NCI-H2029 treated with DMSO at 0.1 percent for 48 hours (cell line): ENCODE data around the gene ELL.

Source experiments
- DNase-seq: peaks from one replicate; lab custom pipeline; 2025; lab: John Stamatoyannopoulos, UW

Gene ELL

GRCh38 chr19:18469069-18469846 lies 52.6 kb downstream of the ELL start:
- no peak for DNase-seq

GRCh38 chr19:18468517-18468916 lies 53.4 kb downstream of the ELL start:
- no peak for DNase-seq

GRCh38 chr19:18467978-18468377 lies 53.9 kb downstream of the ELL start:
- DNase-seq, result no peak

- DNase-seq, result no peak
These were observed 55.5 kb downstream of the ELL start for GRCh38 chr19:18466354-18466753.

DNA sequence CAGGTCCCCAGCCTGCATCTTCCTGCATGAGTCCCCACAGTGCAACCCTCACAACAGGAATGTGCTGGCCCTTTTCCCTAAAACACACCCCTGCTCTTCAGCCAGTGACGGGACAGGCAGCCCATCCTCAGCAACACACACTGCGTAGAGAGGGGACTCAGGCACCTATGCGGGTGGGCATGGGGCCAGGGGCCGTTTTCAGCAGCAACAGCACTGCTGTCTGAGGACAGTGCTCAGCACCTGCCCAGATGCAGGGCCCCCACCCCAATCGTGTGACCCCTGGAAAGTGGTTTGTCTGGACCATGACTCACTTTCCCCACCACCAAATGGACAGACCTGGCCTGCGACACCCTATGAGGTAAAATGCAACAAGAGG lies 55.9 kb downstream of the ELL start:
- no peak for DNase-seq

DNA sequence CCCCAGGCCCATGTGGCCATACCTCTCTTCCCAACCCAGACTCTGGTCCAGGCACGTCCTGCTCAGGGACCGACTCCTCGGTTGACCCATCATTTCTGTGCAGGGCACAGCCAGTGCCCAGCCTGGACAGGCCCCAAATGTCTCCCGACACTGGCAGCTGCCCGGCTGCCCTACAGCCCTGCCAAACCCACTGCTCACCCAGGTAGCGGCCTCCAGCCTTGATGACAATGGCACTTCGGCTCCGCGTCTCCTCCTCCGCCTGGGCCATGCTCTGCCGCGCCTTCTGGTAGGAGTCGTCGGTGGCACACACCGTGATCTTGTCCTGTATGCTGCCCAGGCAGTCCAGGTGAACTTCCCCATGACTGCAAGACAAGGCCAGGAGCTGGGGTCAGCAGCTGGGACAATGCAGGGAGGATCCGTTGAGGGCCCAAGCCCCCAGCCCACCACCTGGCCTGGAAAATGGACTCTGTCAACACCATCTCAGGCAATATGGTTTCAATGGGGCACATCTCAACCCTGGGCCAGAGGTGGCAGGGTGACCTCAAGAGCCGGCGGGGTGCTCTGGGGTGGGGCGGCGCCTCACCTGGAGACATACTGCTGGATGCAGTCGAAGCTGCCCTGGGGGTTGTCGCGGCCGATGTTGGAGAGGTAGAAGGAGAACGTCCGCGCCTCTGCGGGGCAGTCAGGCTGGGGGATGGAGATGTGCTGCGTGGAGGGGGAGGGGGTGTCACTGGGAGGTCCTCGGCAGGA lies 56.5 kb downstream of the ELL start:
- DNase-seq, result no peak

- peak; percentile 94 for DNase-seq
These were observed 57.2 kb downstream of the ELL start for GRCh38 chr19:18464646-18465045.

DNA sequence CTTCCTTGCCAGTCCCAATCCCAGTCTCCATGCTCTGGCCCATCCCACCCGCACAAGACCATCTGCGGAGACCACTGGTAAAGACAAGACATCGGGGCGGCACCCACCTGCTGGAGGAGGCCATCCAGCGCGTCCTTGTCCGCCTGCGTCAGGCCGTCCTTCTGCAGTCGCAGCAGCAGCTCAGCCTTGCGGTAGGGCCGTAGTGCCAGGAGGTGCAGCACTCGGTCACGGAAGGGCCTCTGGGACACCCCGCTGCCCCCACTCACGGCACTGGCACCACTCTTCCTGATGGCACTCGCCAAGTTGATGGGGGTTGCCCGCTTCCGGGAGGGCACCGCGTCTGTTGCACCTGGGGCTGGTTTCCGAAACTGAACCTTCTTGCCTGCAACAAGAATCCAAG lies 60.4 kb downstream of the ELL start:
- DNase-seq, result no peak

GRCh38 chr19:18460900-18461299 lies 61.0 kb downstream of the ELL start:
- DNase-seq, result no peak

GRCh38 chr19:18457483-18458331 lies 64.2 kb downstream of the ELL start:
- no peak for DNase-seq

DNA sequence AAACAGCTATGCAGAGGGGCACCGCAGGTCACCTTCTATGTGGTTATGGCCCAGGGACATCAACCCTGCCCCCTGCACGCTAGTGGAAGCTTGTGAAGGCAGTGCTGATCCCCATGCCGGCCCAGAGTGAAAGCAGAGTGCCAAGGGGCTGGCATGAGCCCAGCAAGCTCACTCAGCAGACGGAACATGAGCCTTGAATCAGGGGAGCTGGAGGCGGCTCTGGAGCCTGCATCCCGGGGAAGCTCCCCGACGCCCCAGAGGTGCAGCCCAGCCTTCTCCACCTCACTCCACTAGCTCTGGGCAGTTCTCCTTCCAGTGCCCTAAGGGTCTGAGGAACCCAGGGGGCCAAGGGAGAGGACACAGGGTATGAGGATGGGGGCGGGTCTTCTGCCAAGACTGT lies 64.9 kb downstream of the ELL start:
- DNase-seq, result no peak

- no peak for DNase-seq
These were observed 65.6 kb downstream of the ELL start for GRCh38 chr19:18456279-18456678.

GRCh38 chr19:18453269-18454024 lies 68.4 kb downstream of the ELL start:
- no peak for DNase-seq

GRCh38 chr19:18452386-18452785 lies 69.5 kb downstream of the ELL start:
- no peak for DNase-seq

- DNase-seq, result no peak
These were observed 70.7 kb downstream of the ELL start for GRCh38 chr19:18450931-18451836.

DNA sequence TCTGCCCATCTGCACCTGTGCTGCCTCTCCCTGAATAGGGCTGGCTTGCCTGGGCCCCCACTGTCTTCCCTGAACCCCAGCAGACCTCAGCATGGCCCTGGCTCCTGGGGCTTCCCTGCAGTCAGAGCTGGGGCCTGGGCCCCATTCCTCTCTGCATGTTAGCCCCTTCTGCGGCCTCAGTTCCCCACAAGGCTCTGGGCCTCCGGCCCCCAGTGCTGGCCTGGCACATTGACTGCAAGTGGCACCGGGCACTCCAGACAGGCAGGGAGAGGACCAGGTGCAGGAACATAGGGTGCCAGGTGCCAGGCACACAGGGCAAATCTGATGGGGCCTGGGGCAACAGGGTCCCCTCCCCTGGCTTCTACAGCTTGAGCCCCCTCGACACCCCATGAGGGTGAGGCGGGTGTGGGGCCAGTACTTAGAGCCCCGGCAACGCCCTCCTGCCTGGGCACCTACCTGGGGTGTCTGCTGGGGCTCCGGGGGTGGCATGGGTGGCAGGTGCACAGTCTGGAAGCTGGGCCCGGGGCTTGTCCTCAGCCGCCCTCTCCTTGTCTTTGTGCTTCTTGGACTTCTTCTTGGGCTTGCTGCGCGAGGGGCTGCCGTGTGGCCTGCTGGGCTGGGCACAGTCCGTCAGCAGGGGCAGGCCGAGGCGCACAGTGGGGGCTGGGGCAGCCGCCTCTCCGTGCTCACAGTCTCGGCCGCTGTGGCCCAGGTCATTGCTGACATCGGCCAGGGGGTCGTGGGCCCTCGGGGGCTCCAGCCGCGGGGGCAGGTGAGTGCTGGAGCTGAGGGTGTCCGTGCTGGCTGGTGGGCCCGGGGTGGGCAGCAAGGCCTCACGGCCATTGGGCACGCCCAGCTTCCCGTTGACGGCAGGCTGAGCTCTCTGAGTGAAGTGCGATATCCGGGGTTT lies 71.6 kb downstream of the ELL start:
- no peak for DNase-seq

- no peak for DNase-seq
These were observed 72.3 kb downstream of the ELL start for GRCh38 chr19:18449552-18449951.

GRCh38 chr19:18446811-18447359 lies 75.0 kb downstream of the ELL start:
- no peak for DNase-seq

- no peak for DNase-seq
These were observed 75.6 kb downstream of the ELL start for GRCh38 chr19:18446145-18446810.
